SW 1271 (cell line): ENCODE results near the gene HOXC12.

ENCODE experiments used
- DNase-seq, 2 experiments: peaks; one replicate each; lab custom pipeline; 2025; lab: John Stamatoyannopoulos, UW

HOXC12 gene

DNA sequence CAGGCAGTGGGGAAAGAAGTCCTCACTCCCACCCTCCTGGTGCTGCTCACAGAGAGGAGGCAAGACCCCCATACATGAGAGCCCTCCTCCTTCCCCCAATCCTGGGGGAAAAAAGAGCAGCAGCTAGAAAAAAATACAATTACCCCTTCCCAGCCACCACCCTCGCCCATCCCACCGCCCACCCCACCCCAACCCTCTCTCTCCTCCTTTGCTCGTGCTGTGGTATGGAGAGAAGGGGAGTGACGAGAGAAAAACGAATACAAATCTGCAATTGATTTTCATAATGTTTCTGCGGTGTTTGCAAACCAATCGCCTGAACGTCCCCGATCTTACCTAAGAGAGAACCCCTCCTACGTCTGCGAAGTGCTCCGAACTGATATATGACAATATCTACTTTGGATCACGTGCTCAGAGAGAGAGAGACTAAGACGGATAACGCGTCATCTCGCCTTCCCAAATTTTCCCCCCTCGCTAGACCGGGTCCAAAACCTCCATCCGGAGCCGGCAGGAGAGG is 18.1 kb downstream of the HOXC12 start, which contains the start of gene HOXC11:
HOXC11 (plus strand) TSS at position 405 of the 514 bp plus-strand sequence. CDS start 116 bp downstream, outside the sequence.
- no peak for DNase-seq

DNA sequence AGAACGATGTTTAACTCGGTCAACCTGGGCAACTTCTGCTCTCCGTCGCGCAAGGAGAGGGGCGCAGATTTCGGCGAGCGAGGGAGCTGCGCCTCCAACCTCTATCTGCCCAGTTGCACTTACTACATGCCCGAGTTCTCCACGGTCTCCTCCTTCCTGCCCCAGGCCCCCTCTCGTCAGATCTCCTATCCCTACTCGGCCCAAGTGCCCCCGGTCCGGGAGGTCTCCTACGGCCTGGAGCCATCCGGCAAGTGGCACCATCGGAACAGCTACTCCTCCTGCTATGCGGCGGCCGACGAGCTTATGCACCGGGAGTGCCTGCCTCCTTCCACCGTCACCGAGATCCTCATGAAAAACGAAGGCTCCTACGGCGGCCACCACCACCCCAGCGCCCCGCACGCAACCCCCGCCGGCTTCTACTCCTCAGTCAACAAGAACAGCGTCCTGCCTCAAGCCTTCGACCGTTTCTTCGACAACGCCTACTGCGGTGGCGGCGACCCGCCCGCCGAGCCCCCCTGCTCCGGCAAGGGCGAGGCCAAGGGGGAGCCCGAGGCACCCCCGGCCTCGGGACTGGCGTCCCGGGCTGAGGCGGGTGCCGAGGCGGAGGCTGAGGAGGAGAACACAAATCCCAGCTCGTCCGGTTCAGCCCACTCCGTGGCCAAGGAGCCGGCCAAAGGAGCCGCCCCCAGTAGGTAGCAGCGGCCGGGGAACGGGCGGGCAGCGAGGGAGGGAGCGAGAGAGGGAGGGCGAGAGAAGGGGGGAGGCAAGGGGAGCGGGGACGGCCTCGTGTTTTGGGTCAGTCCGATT is 18.7 kb downstream of the HOXC12 start:
- DNase-seq: no peak

DNA sequence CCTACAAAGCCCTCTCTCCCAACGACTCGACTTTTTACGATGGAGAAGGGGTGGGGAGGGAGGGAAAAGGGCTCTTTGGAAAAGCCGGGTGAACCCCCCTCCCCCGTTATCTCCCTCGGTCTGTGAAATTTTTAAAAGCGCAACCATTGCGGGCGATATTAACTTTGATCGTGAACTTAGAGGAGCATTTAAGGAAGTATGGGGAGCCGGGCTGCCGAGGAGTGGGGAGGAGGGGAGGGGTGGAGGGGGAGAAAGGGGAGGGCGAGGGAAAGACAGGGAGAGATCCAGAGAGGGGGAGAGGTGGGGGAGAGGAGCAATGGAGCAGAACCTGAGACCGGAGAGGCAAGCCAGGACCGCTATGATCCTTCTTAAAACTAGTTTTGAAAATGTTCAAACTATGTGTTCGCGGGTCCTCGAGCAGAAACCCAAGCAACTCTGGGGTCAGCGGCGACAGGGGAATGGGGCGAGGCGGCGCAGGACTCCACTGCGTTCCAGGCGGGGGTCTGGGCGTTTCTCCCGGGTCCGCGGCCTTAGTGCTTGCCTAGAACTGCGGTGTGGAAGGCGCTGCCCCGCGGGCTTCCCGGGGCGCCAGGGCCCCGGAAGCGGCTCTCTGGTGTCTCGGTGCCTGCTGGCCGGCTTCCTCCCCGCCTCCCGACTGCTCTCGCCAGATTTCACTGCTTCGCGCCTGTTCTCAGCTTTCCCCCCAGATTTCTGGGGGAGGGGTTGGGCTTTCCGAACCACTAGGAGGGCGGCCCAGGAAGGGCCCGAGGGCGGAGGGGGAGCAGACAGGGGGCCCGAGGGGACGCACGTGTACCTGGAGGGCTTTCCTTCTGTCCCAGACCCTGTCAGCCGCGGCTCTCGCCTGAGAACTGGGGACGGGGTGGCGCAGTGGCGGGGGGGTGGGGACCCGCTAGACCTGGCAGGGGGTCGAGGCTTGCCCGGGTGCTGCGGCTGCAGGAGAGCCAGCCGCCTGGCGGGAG is 19.7 kb downstream of the HOXC12 start, which contains the start of gene HOTAIR:
HOTAIR (minus strand) TSS at position 871 of the 980 bp plus-strand sequence.
- DNase-seq: no peak

DNA sequence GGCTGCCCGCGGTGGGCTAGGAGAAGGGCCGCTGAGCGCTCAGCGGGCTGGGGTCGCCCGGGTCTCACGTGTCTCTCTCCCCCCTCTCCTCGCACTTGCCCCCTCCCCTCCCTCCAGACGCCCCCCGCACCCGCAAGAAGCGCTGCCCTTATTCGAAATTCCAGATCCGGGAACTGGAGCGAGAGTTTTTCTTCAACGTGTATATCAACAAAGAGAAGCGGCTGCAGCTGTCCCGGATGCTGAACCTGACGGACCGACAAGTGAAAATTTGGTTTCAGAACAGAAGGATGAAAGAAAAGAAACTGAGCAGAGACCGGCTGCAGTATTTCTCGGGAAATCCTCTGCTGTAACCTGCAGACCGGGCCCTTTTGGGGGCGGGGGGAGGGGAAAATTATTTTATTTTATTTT is 20.4 kb downstream of the HOXC12 start:
- DNase-seq: no peak

DNA sequence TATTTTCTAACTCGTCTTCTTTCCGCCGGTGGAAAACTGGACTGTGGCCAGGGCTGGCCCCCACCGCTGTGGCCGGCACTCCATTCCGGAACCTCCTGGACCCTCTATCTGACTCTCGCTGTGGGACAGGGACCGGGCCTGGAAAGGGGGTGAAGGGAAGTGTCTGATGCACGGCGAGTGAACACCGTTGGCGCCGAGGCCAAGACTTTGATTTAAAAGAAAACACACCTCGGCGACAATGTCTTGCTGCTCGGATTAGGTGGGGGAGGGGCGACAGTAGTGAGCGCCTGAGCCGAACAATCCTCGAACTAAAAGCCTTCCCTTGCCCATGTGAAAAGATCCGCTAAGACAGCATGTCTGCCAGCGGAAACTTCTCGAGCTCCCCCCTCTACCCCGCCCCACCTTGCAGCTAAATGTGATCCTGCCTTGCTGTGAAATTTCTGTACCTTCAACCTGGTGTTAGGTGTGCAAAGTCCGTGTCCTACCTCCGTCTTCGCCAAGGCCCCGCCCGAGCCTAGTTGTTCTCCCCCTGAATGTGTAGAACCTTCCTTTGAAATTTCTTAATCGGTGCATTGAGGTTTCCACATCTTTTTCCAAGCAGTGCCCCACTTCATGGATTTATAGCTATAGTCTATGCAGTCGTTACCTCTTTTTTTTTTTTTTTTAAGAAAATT is 20.9 kb downstream of the HOXC12 start:
- DNase-seq: no peak

DNA sequence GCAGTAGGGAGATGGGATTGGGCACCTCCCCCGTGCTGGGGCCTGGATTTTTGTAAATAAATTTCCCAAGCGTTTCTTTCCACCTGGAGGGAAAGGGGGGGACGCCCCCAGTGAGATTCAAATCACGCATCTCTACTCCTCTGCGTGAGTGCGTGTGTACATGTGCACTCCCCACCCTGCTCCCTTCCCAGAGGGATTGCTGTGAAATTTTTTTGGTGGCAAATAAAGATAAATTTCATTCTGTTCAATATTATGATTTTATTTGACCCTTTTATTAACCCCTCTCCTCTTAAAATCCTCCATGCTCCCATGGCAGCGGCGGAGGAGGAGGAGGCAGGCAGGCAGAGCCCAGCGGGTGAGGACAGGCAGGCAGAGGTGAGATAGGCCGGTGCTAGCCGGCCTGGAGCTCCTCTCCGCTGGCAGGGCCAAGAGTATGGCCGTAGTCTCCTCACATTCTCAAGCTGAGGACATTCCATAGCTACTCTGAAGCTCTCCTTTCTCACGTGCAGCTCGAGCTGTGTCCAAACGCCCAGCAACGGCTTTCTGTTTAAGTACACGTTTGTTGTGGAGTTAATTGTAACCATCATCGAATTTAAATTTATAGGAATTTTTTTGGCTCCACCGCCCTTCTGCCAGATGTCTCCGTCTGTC is 21.6 kb downstream of the HOXC12 start:
- DNase-seq: no peak

DNA sequence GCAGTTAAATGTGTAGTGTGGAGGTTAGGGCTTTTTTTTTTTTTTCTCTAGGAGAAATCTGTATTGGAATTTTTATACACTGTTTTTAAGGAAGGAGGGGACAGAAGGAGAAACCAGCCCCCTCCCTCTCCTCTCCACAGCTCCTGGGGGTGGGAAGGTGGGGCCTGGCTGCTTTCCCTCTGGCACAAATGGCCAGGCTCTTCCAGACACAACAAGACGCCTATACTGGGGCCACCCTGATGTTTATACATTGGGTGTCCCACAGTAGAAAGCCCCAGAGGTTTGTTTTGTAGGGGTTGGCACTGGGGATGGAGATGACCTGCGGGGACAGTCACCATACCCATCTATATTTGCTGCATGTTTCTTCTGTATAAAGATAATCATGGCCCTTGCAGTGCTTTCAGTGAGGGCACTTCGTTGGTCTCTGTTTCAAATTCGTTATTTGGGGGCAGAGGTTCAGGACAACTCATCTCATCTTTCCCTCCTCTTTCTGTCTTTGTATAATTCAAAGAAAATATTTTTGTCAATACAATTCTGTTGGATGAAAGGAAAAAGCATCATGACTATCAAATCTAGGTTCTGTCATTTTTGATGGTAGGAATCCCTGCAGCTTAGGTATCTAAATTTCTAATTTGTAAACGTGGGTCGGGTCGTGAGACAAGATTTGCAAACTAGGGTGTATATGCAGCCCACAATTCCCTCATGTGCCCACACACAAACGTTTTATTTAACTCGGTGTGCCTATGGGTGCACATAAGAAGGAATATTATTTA is 22.3 kb downstream of the HOXC12 start:
- DNase-seq: no peak

DNA sequence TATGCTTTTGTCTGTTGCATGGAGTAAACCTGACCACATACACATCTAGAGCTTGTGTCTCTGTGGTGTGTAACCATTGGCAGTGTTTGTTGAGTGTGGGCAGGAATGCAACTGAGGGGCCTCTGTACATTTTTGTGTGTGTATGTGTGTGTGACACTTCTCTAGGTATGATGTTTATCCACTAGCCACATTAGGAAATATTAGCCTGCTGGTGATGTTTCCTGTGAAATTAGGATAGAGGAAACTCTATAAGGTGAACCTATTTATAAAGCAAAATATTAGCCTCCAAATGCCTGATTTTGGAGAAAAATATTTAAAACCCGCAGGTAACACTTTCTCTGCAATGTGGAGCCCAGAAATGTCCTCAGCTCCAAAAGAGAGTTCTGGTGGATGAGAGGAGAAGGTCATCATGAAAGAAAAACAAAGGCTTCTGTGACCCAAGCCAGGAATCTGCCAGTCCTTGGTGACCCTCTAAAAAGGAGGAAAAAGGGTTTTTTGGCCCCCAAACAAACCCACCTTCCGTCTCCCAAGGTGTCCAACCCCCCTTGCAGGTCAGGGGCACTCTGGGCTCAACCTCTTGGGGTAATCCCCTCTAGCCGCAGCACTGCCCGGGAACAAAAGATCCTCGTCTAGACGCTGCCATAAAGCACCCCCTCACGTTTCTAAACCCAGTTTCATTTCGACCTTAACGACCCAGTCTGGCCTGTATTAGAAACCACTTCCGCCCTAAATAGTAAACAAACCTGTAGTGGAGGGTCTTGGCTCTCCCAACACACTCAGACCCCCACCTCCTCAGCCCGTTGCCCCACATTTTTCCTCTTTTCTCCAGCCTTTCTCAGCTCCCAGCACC is 23.1 kb downstream of the HOXC12 start:
- DNase-seq: no peak

DNA sequence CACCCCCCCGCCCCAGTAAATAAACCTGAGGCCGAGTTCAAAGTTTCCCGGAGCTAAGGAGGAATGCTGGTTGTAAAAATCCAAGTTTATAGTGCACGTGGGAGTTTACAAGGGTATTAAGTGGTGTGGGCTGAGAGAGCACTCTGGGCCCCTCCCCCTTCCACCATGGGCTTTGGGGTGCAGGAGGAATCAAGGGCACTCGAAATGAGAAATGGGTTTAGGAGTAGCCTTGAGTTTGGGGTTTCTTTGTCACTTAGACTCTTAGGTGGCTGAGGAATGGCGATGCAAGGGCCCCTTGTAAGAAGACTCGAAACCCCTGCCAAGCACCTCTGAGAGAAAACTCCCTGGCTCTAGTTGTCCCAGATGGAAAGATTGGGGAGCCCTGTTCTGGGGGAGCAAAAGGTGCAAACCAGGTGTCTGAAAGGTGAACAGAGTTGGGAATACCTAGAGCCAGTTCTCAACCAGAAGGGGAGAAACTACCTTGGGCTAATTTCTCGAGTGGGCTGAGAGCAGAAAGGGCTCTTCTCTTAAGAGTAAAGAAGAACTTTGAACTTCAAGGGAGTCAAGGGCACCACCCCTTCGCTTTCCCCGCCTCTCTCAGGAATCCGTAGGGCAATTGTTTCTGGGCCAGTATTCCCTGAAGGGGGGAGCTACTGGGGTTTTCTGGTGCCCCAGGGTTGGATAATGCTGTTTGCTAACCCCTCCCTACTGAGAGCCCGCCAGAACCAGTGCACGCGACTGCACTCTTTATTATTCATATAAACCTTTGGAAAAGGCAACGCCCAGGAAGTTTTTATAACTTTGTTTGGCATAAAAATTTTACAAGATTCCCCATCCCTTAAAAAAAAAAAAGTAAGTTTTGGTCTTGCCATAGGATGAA is 24.0 kb downstream of the HOXC12 start:
- DNase-seq: no peak

DNA sequence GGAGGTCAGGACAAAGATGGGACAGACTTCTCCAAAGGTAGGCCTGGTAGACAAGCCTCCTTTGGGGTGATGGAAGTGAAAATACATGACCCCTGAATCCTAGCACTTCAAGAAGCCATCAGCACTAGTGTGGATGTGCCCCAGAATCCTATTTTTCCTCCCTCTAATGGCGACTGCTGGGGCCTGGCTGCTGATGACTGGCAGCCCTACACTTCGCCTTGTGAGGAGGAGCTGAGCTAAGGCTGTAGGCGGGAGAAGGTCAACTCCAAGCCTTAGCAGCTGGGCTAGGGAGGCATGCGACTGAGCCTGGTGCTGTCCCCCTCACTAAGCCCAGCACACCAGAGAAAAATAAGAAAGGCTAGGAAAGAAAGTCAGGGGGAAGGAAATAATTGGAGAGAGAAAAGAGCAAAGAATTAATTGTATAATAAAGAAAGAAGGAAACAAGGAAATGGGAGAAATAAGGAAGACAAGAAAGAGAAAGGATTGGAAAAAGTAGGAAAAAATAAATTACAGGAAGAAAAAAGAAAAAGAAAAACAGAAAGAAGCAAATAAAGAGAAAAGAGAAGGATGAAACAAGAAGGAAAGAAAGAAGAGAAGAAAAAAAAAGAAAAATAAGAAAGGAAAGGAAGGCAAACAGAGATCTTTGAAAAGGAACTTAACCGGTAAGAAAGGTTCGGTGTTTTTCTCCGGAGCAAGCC is 25.6 kb downstream of the HOXC12 start:
- DNase-seq: no peak

DNA sequence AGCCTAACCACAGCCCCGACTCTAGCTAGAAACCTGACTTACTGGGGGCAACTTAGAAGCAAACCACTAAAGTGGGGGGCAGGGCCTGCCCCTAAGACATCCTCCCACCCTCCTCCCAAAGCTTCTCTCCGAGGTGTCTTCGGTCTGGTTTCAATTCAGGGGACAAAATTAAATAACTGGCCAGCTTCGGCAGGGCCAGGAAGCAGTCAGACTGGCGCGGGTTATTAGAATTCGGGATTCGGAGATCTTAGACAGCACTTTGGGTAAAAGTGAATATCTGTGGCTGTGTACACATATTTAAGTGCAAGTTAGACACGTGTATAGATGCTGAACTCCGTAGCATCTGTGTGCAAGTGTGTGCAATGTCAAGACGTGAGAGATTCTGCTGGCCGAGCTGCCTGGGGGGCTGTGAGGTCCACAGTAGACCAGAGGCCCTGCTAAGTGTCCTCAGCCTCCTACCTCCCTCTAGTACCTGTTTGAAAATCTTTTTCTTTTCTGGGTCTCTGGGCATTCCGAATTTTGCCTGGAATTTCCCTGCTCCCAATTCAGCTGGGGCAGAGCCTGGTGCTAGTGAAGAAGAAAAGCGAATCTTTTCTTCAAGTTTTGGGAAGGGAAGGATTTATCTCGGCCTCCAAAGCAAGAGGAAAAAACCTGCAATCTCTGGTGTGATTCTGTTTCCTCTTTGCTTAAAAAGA is 26.2 kb downstream of the HOXC12 start:
- no peak for DNase-seq

DNA sequence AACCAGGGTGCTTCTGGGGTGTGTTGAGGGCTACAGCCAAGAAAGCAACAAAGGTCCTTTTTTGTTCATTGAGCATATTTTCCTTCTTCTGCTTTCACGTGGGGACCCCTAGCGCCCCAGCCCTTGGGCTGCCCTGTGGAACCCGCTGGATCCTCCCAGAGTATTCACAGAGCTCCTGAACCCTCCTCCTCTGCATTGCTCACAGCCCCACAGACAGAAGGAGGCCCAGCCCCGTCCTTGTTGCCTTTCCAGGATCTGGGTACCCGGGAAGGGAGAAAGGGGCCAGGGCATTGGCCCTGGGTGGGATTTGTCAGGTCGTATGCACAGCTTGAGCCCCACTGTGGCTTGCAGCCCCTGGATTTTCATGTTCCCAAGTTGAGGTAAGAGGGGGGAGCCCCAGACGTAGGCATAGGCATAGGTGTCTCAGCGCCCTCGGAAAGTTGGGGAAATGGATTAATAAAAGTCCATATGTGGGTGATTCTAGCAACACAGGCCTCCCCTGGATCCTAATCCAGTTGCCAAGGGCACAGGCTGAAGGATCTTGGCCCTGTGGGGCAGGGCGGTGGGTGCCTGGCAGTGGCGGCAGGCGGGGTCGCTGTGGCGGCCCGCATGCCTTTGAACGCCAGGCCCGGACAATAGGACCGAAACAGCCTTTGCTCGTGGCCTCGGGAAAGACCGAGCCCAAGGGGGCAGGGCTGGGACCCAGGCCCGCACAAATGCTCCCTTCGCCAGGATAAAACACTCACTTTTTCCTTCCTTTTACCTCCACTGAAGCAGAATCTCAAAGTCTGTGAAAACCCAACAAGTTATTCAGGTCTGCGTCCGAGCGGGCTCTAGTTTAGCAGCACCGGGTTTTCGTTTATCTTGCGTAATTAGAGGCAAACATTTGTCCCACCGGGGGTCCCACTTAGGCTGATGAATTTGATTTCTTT is 27.2 kb downstream of the HOXC12 start:
- no peak for DNase-seq

DNA sequence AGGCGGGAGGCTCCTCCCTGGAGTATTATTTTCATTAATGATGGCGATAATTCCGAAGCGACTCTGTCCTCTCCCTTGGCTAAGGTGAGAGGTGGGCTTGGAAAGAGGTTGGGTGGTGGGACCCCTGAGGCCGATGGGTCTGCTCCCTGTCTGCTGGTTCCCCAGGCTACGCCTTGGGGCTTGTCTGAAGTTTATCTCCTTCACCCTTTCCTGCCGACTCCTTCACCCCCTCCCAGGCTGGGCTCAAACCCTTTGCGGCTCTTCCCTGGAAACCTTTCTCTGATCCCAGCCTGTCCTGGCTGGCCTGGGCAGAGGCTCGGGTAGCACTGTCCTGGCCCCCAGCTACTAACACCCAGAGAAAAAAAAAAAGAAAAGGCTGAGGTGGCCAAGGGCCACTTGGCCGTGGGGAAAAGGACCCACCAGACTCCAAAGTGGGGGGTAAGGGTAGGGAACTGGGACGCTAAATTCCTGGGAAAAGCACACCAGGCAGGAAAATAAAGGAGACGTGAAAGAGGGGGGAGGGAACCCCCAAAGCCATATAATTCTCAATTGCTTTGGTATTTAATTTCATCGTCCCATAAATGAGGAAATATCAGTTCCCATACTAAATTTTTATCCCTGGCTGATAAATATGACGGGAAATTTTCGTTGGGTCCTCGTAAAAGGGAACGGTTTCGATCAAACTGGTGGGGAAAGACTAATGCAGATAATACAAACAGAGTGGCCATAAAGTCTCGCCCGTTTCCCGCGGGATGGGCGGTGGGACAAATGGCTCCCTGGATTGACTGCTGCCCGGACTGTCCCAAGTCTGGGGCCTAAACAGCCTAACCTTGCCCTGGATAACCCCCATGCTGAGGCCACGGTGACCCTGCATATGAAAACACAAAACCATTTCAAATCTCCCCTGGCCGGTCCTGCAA is 28.2 kb downstream of the HOXC12 start:
- no peak for DNase-seq

DNA sequence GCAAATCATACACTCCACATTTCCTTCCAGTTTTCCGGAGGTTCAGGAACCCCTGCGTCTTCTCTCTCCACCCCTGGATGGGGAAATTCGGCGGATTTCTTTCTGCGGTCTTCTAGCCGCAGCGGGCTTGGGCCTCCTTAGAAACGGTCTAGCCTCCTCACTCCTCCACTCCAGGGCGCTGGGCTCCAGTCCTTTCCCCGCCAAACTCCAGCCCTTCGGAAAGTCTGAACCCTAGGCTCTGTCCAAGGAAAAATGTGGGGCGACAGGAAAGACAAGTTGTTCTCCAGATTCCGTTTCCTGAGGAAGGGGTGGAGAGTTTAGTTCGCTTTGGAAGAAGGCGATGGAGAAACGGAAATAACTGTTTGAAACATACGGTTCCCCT is 28.9 kb downstream of the HOXC12 start:
- DNase-seq: no peak

DNA sequence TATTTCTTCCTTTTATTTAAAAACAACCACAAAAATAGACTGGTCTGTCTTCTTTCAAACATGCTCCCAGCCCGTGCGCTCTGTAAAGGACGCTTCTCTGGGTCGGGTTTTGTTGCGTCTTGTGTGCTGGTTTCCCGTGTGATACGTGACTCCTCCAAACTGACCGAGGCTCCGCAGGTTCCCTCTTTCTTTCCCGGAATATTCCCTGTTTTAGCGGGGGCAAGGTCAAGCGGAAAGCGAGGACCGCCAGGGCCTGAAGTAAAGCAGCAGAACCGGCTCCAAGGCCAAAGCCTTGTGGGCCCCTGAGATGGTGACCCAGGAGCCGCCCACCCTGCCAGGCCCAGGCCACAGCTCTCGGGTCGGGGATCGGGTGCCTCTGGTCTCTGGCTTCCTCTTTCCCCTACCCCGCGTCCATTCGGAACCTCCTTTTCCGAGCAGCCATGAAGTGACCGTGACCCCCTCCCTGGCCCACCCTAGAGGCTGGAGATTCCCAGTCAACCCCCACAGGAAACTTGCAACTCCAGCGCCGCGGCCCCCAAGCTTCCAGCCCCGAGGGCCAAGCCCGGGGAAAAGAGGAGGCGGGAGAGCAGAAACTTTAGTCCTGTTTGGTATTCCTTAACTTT is 29.4 kb downstream of the HOXC12 start:
- no peak for DNase-seq
